ENCODE measurements around the gene FOXN3. TPM values are rescaled to one million over a fixed set of nuclear protein-coding genes. Genes with fewer than 3 reads are reported as not detected.

The FOXN3 gene
- polyA plus RNA-seq, 1 donor (not counting 4 experiments of a cell fraction or from before 2014, with no cell fraction given): 10.2 TPM

DNA sequence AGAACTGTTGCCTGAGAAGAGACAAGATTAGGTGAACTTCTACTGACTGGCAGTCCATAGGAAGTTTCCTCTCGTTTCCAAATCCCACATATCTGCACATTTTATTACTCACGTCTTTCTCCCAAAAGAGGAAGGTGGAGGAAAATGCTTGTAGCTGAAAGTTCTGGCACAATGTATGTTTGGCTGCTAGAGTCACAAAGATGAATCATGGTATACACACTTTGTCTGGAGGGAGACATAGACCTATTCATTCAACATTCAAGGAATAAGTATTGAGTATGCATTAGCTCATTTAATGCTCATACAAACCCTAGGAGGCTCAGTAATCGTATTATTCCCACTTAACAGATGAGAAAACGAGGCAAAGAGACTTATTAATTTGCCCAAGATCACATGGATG lies 291.8 kb downstream of the FOXN3 start:
- no peak for TF ChIP-seq EZH2 (IDR thresholded peaks at IDR 0.05; ENCODE audit: low read length)
- TF ChIP-seq, protein P1, sequence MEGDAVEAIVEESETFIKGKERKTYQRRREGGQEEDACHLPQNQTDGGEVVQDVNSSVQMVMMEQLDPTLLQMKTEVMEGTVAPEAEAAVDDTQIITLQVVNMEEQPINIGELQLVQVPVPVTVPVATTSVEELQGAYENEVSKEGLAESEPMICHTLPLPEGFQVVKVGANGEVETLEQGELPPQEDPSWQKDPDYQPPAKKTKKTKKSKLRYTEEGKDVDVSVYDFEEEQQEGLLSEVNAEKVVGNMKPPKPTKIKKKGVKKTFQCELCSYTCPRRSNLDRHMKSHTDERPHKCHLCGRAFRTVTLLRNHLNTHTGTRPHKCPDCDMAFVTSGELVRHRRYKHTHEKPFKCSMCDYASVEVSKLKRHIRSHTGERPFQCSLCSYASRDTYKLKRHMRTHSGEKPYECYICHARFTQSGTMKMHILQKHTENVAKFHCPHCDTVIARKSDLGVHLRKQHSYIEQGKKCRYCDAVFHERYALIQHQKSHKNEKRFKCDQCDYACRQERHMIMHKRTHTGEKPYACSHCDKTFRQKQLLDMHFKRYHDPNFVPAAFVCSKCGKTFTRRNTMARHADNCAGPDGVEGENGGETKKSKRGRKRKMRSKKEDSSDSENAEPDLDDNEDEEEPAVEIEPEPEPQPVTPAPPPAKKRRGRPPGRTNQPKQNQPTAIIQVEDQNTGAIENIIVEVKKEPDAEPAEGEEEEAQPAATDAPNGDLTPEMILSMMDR (optimal IDR thresholded peaks at IDR 0.05 in 1 of 3, IDR thresholded peaks at IDR 0.05 in 1 of 3, conservative IDR thresholded peaks at IDR 0.05 in 1 of 3; ENCODE audit: extremely low read depth in 1 of 3, insufficient read depth in 2 of 3, low read length in 3 of 3): no peak
- Histone ChIP-seq H3K4me2 (ENCODE audit: control insufficient read depth, extremely low read depth, insufficient read depth, low read depth, low read length) (no peak overlapping the region), H3K27me3 (ENCODE audit: control insufficient read depth, extremely low read depth, insufficient read depth, low read length) (peaks cover 17% of the 10 kb centered on the region), H3K27ac (ENCODE audit: control insufficient read depth, insufficient read depth, low read length) (no peak overlapping the region), H4K20me1 (ENCODE audit: control insufficient read depth, extremely low read depth, insufficient read depth, low read length) (no peaks in the 10 kb centered on the region), H3K4me1 (ENCODE audit: control insufficient read depth, extremely low read depth, insufficient read depth, low read length) (no peaks in the 10 kb centered on the region), H3K9me3 (ENCODE audit: control insufficient read depth, low read depth, low read length) (no peaks in the 10 kb centered on the region), H3K9me1 (ENCODE audit: control insufficient read depth, extremely low read depth, insufficient read depth, low read length) (no peaks in the 10 kb centered on the region), H3K4me3 (ENCODE audit: control insufficient read depth in 2 of 3, extremely low read depth in 1 of 3, insufficient read depth in 2 of 3, low read depth in 1 of 3, low read length in 3 of 3) (no peak overlapping the region), H3K79me2 (ENCODE audit: control insufficient read depth, insufficient read depth, low read length) (no peaks in the 10 kb centered on the region), H3K9ac (ENCODE audit: control insufficient read depth, extremely low read depth, insufficient read depth, low read length) (no peak overlapping the region), H3K36me3 (ENCODE audit: control insufficient read depth in 2 of 2, extremely low read depth in 1 of 2, insufficient read depth in 2 of 2, low read length in 2 of 2) (no peaks in the 10 kb centered on the region), H2AFZ (ENCODE audit: control insufficient read depth, low read length) (no peak overlapping the region)
- FAIRE-seq (no peak), DNase-seq (ENCODE audit: low read depth, low spot score) (no peak)
- dilution Hi-C loops (cut with MboI; ENCODE audit: extremely low pct_ligation_motif_present, low sequenced_read_pairs): no loop called here

DNA sequence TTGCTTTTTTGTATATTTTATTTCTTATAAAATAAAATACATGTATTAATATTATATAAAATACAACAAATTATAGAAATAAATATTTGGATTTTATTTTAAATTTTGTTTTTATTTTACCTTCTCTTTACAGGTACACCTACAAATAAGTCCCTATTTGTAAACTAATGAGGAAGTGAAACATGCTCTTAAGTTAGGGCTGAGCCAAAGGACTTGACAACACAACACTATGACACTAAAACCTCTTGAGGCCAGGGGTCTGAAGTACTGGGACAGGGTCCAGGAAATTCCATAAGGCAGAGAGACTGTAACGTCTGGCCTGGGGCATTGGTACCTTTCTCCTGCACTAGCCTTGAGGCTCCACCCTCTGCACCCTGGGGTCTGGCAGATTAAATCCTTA lies 293.2 kb downstream of the FOXN3 start:
- Histone ChIP-seq H3K27ac (ENCODE audit: control insufficient read depth, insufficient read depth, low read length) (no peak overlapping the region), H3K4me3 (ENCODE audit: control insufficient read depth in 2 of 3, extremely low read depth in 1 of 3, insufficient read depth in 2 of 3, low read depth in 1 of 3, low read length in 3 of 3) (no peak overlapping the region), H3K9me1 (ENCODE audit: control insufficient read depth, extremely low read depth, insufficient read depth, low read length) (no peaks in the 10 kb centered on the region), H3K9ac (ENCODE audit: control insufficient read depth, extremely low read depth, insufficient read depth, low read length) (no peak overlapping the region), H3K9me3 (ENCODE audit: control insufficient read depth, low read depth, low read length) (no peaks in the 10 kb centered on the region), H3K4me2 (ENCODE audit: control insufficient read depth, extremely low read depth, insufficient read depth, low read depth, low read length) (no peak overlapping the region), H2AFZ (ENCODE audit: control insufficient read depth, low read length) (no peak overlapping the region), H3K27me3 (ENCODE audit: control insufficient read depth, extremely low read depth, insufficient read depth, low read length) (peaks cover 17% of the 10 kb centered on the region), H3K4me1 (ENCODE audit: control insufficient read depth, extremely low read depth, insufficient read depth, low read length) (no peaks in the 10 kb centered on the region), H3K36me3 (ENCODE audit: control insufficient read depth in 2 of 2, extremely low read depth in 1 of 2, insufficient read depth in 2 of 2, low read length in 2 of 2) (no peaks in the 10 kb centered on the region), H3K79me2 (ENCODE audit: control insufficient read depth, insufficient read depth, low read length) (no peaks in the 10 kb centered on the region), H4K20me1 (ENCODE audit: control insufficient read depth, extremely low read depth, insufficient read depth, low read length) (no peaks in the 10 kb centered on the region)
- FAIRE-seq: no peak
- no peak for TF ChIP-seq EZH2 (IDR thresholded peaks at IDR 0.05; ENCODE audit: low read length)
- TF ChIP-seq, protein P1 (optimal IDR thresholded peaks at IDR 0.05 in 1 of 3, IDR thresholded peaks at IDR 0.05 in 1 of 3, conservative IDR thresholded peaks at IDR 0.05 in 1 of 3; ENCODE audit: extremely low read depth in 1 of 3, insufficient read depth in 2 of 3, low read length in 3 of 3): no peak
- dilution Hi-C loops (cut with MboI; ENCODE audit: extremely low pct_ligation_motif_present, low sequenced_read_pairs): loop anchor here (5.0 kb wide), 1 partner anchor 37 kb away; no protein-coding TSS in a partner anchor
- DNase-seq (ENCODE audit: low read depth, low spot score): no peak
